Nephron (organoid): ENCODE results near the gene UGT1A8.

Source experiments
- H3K27ac Mint-ChIP-seq, 3 experiments: 2 replicates each; pipeline ENCODE4 v1.8.0; 2020; ENCODE audit warnings: mixed read lengths in 3 of 3, mild to moderate bottlenecking in 2 of 3, moderate library complexity in 1 of 3
- H3K27me3 Mint-ChIP-seq: 2 replicates; pipeline ENCODE4 v1.8.0; 2021; ENCODE audit warnings: low read depth, mild to moderate bottlenecking, moderate library complexity, mixed read lengths
- H3K36me3 Mint-ChIP-seq: 2 replicates; pipeline ENCODE4 v1.8.0; 2020; ENCODE audit warnings: low read depth, mixed read lengths
- H3K4me1 Mint-ChIP-seq: 2 replicates; pipeline ENCODE4 v1.8.0; 2020; ENCODE audit warnings: mixed read lengths
- H3K4me3 Mint-ChIP-seq, 3 experiments: 2 replicates each; pipeline ENCODE4 v1.8.0; 2020; ENCODE audit warnings: mild to moderate bottlenecking in 3 of 3, mixed read lengths in 3 of 3, moderate library complexity in 2 of 3
- H3K9me3 Mint-ChIP-seq: 2 replicates; pipeline ENCODE4 v1.8.0; 2020; ENCODE audit warnings: mixed read lengths
- TF ChIP-seq, protein P1 (sequence below), 3 experiments: fragments of 200-600 bp; sonication (generic); IDR thresholded peaks; one replicate each; pipeline ENCODE4 v1.5.0; 2021; ENCODE audit warnings: antibody characterized with exemption in 3 of 3; ENCODE audit not compliant: unreplicated experiment in 3 of 3

Gene UGT1A8

DNA sequence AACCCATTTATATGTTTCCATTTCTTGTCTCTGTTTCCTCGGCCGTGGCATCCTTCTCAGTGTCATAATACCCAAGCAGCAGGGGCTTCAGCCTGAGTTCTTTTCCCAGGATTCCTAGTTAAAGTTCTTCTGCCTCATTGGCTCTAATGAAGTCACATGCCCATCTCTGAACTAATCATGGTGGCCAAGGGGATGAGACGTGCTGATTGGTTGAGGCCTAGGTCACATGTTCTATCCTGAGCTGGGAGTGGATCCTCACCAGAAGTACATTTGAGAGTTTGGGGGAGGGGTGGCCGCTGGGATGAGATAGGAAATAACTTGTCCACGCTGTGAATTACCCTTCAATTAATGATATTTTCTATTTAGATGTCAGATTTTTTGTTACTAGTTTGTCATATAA is 91.5 kb downstream of the UGT1A8 start:
- H3K4me1 Mint-ChIP-seq, result no peaks in the 10 kb centered on the region
- H3K36me3 Mint-ChIP-seq, result no peaks in the 10 kb centered on the region
- H3K27me3 Mint-ChIP-seq, result peaks cover 21% of the 10 kb centered on the region
- H3K4me3 Mint-ChIP-seq, result no peak overlapping the region
- peaks cover 6% of the 10 kb centered on the region for H3K9me3 Mint-ChIP-seq
- no peak overlapping the region for H3K27ac Mint-ChIP-seq
- TF ChIP-seq, protein P1, sequence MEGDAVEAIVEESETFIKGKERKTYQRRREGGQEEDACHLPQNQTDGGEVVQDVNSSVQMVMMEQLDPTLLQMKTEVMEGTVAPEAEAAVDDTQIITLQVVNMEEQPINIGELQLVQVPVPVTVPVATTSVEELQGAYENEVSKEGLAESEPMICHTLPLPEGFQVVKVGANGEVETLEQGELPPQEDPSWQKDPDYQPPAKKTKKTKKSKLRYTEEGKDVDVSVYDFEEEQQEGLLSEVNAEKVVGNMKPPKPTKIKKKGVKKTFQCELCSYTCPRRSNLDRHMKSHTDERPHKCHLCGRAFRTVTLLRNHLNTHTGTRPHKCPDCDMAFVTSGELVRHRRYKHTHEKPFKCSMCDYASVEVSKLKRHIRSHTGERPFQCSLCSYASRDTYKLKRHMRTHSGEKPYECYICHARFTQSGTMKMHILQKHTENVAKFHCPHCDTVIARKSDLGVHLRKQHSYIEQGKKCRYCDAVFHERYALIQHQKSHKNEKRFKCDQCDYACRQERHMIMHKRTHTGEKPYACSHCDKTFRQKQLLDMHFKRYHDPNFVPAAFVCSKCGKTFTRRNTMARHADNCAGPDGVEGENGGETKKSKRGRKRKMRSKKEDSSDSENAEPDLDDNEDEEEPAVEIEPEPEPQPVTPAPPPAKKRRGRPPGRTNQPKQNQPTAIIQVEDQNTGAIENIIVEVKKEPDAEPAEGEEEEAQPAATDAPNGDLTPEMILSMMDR (IDR thresholded peaks at IDR 0.05; ENCODE audit: unreplicated experiment in 3 of 3), result no peak

DNA sequence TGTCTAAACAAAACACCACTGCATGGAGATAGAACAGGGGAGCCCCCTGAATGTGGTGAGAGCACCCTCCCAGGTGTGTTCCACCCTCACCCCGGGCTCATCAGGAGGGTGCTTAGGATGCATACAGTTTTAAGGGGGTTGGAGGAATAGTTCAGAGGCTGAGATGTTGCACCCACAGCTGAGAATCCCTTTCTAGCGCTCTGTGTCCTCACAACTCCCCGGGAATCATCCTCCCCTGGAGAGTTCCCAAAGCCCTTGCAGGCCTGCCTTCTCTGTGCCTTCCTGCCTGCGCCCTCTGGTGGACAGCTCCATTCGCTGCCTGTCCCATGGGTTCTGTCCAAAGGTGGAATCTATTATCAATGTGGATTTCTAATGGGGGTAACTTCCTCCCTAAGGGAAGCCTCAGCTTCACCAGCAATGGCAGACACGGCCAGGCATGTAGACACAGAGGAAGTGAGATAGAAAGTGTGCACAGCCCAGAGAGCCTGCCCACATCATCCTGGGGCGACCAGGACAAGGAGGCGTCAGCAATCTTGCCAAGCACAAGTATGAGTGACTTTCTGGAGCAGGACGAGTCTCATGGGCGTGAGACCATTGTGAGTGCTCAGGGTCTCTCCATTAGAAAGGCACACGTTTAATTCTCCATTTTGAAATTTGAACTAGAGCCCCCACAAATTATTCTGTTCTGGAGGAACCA is 94.0 kb downstream of the UGT1A8 start:
- peaks cover 29% of the 10 kb centered on the region for H3K27me3 Mint-ChIP-seq
- TF ChIP-seq, protein P1 (IDR thresholded peaks at IDR 0.05; ENCODE audit: unreplicated experiment in 3 of 3), result peak; percentile 75 to 81 (median 81)
- no peaks in the 10 kb centered on the region for H3K9me3 Mint-ChIP-seq

GRCh38 chr2:233712611-233713261 is 95.3 kb downstream of the UGT1A8 start, which contains the start of gene UGT1A5:
UGT1A5 (plus strand) TSS chr2:233712907; CDS start chr2:233712992, 85 bp downstream.
- no peaks in the 10 kb centered on the region for H3K36me3 Mint-ChIP-seq
- TF ChIP-seq, protein P1 (IDR thresholded peaks at IDR 0.05; ENCODE audit: unreplicated experiment in 3 of 3), result no peak
- H3K4me3 Mint-ChIP-seq, result no peak within 1 kb of the TSS
- peaks cover 26% of the 10 kb centered on the region for H3K27me3 Mint-ChIP-seq
- no peaks in the 10 kb centered on the region for H3K9me3 Mint-ChIP-seq
- H3K4me1 Mint-ChIP-seq, result no peaks in the 10 kb centered on the region
- no peak within 1 kb of the TSS for H3K27ac Mint-ChIP-seq

More for the DNA sequence above, 94.0 kb downstream of the UGT1A8 start:
- H3K36me3 Mint-ChIP-seq, result no peaks in the 10 kb centered on the region
- no peak overlapping the region for H3K4me3 Mint-ChIP-seq
- no peak overlapping the region for H3K27ac Mint-ChIP-seq
- no peaks in the 10 kb centered on the region for H3K4me1 Mint-ChIP-seq

DNA sequence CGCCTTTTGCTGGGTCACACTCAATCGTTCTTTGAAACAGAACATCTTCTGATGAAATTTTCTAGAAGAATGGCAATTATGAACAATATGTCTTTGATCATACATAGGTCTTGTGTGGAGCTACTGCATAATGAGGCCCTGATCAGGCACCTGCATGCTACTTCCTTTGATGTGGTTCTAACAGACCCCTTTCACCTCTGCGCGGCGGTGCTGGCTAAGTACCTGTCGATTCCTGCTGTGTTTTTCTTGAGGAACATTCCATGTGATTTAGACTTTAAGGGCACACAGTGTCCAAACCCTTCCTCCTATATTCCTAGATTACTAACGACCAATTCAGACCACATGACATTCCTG is 95.8 kb downstream of the UGT1A8 start:
- Mint-ChIP-seq H3K27me3 (peaks cover 25% of the 10 kb centered on the region), H3K27ac (no peak overlapping the region), H3K36me3 (no peaks in the 10 kb centered on the region), H3K4me1 (no peaks in the 10 kb centered on the region), H3K9me3 (no peaks in the 10 kb centered on the region), H3K4me3 (no peak overlapping the region)
- TF ChIP-seq, protein P1 (IDR thresholded peaks at IDR 0.05; ENCODE audit: unreplicated experiment in 3 of 3), result no peak

DNA sequence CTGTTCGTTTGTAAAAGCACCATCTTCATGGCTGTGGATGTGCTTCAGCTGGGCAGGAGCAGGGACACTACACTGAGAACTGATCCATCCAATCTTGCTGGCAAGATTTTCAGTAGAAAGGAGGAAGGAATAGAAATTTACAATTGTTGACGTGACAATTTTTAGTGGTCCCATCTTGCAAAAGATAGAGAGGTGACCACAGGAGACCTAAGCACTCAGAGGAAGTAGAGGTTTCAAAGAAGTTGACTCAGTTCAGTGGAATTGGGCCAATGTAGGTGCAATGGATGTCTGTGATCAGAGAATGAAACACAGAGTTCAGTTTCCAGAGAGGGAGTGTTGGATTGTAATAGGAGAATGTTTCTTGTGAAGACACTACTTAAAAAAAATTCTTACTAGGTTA is 96.7 kb downstream of the UGT1A8 start:
- H3K36me3 Mint-ChIP-seq, result no peaks in the 10 kb centered on the region
- H3K27me3 Mint-ChIP-seq, result peaks cover 26% of the 10 kb centered on the region
- no peak overlapping the region for H3K4me3 Mint-ChIP-seq
- no peaks in the 10 kb centered on the region for H3K9me3 Mint-ChIP-seq
- H3K27ac Mint-ChIP-seq, result no peak overlapping the region
- TF ChIP-seq, protein P1 (IDR thresholded peaks at IDR 0.05; ENCODE audit: unreplicated experiment in 3 of 3), result no peak
- H3K4me1 Mint-ChIP-seq, result no peaks in the 10 kb centered on the region

GRCh38 chr2:233718552-233718951 is 101.1 kb downstream of the UGT1A8 start, which contains the start of gene UGT1A4:
UGT1A4 (plus strand) TSS chr2:233718736; CDS start chr2:233718821, 85 bp downstream.
- Mint-ChIP-seq H3K9me3 (peaks cover 6% of the 10 kb centered on the region), H3K4me3 (no peak within 1 kb of the TSS), H3K27me3 (peaks cover 26% of the 10 kb centered on the region), H3K27ac (no peak within 1 kb of the TSS), H3K4me1 (no peaks in the 10 kb centered on the region), H3K36me3 (no peaks in the 10 kb centered on the region)
- TF ChIP-seq, protein P1 (IDR thresholded peaks at IDR 0.05; ENCODE audit: unreplicated experiment in 3 of 3), result no peak
